ENCODE measurements around the gene SEZ6L2.
"Not testable (repeated sequence)": the region's sequence is repeated elsewhere in the genome, so short reads cannot be mapped to it uniquely, and the experiment has no call there.

Gene SEZ6L2

DNA sequence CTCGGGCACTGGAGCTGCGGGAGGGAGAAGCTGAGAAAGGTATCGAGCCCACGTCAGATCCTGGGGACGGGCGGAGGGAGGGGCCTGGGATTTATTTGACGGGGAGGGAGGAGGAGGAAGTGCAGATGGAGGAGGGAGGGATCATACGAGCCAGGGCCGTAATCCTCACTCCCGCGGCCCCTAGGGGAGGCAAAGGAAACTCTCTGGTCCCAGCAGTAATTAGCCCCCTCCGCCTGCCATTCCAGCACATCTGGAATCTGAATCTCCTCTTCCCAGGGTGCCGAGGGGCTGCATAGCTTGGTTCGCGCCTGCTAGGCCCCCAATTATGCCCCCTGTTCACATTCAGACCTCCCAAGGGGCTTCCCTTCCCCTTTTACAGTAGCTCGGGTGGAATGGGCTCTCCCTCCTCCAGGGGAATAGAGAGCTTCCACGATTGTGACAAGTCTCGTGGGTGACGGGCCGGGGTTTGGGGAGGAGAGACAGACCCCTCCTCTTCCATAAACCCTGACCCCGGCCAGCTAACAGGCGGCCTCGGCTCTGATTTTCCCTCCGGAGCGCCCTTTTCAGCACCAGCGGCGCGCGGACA, at the start of gene SEZ6L2:
Gene SEZ6L2 (minus strand): TSS at position 35 of the 586 bp plus-strand sequence. CDS start 531 bp downstream, outside the sequence.
- peak; percentile 98 for DNase-seq (ENCODE audit: low spot score)

DNA sequence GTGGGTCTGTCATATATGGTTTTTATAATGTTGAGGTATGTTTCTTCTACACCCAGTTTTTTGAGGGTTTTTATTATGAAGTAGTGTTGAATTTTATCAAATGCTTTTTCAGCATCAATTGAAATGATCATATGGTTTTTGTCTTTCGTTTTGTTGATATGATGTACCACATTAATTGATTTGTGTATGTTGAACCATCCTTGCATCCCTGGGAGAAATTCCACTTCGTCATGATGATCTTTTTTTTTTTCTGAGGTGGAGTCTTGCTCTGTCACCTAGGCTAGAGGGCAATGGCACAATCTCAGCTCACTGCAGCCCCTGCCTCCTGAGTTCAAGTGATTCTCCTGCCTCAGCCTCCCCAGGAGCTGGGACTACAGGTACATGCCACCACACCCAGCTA, 48.5 kb upstream of the SEZ6L2 start:
- no peak for DNase-seq (ENCODE audit: low spot score)

DNA sequence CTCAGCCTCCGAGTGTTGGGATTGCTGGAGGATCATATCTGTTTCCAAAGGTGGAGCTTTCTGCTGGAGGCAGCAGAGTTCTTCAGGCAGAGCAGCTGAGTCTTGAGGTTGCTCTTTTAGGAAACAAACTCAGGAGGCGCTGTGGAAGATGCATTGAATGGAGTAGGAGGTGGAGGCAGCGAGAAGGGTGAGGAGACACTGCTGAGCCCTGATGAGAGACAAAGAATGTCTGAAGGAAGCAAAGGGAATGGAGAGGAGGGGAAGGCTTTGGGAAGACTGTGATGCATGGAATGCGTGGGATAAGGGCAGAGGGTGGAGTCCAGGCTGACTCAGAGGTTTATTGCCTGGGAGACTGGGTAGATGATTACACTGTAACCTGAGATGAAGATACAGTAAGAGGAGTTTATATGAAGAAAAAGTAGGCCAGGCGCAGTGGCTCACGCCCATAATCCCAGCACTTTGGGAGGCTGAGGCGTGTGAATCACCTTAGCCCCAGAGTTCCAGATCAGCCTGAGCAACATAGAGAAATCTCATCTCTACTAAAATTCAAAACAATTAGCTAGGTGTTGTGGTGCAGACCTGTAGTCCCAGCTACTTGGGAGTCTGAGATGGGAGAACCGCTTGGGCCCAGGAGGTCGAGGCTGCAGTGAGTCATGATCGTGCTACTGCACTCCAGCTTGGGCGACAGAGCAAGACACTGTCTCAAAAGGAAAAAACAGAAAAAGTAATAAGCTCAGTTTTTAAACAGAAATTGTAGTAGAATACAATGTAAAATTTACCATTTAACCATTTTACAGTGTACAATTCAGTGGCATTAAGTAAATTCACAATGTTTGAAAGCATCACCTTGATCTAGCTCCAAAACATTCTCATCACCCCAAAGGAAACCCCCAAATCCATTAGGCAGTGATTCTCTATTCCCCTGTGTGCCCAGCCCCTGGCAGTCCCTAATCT, 44.8 kb upstream of the SEZ6L2 start:
- peak; percentile 70 for DNase-seq (ENCODE audit: low spot score)

DNA sequence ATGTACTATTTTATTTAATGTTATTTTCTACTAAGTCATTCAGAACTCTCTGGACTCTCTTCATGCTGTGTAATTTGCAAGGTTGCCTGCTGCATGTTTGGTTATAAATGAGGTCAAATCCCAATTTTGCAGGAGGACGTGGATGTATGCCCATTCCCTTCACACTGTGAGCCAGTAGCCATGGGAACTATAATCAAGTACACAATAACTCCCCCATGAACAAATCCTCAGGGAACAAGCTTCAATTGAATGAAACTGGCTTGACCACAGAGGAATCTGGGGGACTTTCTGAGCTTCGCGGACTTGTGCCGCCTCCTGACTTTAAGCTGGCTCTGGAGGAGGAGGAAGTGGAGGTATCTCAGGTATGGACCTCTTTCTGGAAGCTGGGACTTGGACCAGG, 41.3 kb upstream of the SEZ6L2 start:
- peak; percentile 20 for DNase-seq (ENCODE audit: low spot score)

DNA sequence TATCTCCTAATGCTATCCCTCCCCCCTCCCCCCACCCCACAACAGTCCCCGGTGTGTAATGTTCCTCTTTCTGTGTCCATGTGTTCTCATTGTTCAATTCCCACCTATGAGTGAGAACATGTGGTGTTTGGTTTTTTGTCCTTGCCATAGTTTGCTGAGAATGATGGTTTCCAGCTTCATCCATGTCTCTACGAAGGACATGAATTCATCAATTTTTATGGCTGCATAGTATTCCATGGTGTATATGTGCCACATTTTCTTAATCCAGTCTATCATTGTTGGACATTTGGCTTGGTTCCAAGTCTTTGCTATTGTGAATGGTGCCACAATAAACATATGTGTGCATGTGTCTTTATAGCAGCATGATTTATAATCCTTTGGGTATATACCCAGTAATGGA, 32.4 kb upstream of the SEZ6L2 start:
- DNase-seq (ENCODE audit: low spot score) = not testable (repeated sequence)

DNA sequence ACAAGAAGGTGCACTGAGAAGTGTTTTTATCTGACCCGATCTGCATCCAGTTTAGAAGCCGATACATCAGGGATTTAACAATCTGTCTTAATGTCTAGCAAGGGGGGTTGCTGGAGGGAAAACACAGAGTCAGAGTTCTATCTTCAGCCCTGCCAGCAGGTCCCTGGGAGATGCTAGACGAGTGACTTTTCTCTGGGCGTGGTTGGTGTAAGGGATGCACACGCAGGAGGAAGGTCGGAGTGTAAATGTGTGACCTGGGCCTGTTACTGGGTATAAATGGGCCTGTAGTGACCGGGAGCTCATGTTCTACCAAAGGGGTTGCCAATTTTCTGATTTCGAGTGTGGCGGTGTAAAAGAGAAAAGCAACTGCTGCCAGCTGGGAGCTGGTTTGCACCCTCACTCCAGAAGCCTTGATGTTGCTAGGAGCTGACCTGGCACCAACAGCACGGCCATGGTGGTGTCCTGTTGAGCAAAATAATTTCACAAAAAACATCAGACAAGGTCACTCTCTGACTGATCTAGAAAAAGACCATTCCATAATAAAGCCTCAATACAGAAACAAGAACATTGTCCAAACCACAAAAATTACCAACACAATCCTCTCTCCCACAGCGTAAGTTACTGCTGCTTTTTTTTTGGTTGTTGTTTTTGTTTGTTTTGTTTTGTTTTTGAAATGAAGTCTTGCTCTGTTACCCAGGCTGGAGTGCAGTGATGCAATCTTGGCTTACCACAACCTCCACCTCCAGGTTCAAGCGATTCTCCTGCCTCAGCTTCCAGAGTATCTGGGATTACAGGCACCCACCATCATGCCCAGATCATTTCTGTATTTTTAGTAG, 27.9 kb upstream of the SEZ6L2 start:
- peak; percentile 51 for DNase-seq (ENCODE audit: low spot score)

DNA sequence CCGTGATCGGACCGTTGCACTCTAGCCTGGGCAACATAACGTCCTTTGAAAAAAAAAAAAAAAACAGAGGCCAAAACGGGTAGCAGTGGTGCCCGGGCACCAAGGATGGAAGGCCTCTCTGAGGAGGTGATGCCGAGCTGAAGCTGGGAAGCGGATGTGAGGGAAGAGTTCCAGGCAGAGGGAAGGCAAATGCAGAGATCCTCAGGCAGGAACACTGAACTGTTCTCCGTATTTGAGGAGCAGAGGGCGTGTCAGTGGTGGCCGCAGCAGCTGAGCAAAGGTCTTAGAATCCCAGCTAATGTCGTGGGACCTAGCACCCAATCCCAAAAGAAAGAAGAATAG, 27.3 kb upstream of the SEZ6L2 start:
- no peak for DNase-seq (ENCODE audit: low spot score)

DNA sequence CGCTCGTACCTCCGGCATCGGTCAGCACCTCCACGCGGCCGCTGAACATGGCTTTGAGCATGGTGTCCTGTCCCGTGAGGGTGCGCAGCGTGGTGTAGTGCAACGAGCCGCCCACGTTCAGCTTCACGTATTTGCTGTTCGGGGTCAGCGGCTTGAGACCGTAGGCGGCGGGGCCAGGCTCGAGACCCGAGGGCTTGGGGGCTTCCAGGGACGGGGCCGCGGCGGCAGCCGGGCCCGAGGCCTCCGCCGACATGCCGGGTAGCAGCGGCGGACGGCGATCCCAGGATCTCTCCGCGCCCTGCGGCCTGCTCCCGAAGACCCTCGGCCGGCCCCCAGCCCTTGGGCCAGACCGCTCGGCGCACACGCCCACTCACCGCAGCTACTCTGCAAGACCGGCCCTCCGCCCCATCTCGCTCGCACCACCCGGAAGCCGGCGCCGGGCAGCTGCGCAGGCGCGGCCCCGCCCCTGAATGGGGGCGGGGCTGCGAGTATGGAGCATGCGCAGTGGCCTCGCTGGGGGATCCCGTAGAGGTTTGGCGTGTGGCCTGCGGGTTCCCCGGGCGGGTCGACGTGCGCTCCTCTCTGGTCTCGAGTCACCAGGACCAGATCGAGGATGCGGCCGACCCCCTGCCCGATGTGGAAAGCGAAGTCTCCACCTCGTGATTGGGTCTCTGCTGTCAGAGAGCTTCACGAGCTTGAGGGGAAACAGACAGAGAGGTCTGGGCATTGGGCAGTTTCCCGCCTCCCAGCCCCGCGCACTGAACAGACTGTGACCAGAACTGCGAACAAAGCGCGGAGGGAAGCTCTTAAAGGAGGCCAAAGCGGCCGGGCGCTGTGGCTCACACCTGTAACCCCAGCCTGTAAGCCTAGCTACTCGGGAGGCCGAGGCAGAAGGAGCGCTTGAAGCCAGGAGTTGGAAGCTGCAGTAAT, 26.7 kb upstream of the SEZ6L2 start, which contains the start of gene KCTD13:
Gene KCTD13 (minus strand): TSS at position 446 of the 930 bp plus-strand sequence. CDS start 193 bp downstream, at position 253.
- peak; percentile 82 for DNase-seq (ENCODE audit: low spot score)

DNA sequence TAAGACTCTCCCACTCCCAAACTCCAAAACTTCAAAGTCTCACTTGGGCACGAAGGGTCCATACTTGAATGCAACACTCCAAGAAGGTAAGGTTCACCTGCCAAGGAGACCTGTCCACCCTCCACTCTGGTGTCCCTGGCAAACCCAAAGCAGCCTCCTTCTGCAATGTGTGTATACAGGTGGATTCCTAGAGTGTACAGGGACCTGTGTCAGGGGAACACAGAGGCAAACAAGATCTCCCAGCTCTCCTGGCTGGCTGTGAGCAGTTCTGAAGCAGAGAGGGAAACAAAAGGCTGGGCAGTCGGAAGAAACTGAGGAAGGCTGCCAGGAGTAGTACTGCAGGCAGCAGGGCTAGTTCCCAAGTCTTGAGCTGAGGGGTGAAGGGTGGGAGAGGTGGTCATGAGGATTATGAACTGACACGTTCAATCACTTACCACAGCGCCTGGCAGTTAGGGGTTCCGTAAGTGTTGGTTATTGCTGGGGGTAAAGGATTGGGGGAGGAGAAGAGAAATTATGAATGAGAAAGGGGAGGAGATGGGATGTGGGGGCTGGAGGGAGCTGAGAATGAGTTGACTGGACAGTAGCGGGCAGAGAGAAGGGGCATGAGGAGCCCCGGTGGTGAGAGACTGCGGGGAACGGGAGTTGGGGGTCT, 25.9 kb upstream of the SEZ6L2 start:
- DNase-seq (ENCODE audit: low spot score) = no peak

DNA sequence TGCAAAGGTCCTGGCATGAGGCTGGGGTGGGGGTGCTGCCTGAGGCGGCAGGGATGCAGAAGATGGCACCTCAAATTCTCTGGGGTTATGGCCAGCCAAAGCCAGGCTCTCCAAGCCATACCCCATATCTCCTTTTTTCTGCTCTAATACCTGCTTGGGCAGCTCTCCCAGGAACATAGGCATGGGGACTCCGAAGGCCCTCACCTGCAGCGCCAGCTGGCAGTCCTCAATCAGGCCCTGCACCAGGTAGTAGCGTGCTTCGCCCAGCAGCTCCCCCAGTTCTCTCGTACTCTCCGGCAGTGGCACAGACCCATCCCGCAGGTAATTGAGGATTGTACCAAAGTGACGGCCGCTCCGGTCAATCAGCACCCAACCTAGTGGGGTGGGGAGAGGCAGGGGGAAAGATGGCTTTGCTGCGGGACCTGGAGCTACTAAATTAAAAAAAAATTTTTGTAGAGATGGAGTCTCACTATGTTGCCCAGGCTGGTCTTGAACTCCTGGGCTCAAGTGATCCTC, 23.7 kb upstream of the SEZ6L2 start:
- no peak for DNase-seq (ENCODE audit: low spot score)

DNA sequence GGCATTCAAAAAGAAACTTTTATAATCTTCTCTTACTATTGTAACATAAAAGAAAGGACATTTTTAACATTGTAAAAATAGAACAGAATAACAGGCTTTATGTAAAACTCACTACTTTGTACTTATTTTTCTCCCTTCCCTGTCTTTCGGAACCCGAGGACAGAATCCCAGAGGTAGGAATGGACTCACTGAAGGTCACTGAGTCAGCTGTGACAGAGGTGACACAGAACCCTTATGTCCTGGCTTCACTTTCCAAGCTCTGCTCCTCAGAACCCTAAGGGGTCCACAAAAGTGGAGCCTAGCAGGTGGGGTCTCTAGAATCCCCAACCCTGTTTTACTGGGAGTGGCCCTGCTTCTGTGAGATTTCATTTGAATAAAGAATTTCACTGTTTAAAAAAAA, 23.0 kb upstream of the SEZ6L2 start:
- DNase-seq (ENCODE audit: low spot score) = no peak

DNA sequence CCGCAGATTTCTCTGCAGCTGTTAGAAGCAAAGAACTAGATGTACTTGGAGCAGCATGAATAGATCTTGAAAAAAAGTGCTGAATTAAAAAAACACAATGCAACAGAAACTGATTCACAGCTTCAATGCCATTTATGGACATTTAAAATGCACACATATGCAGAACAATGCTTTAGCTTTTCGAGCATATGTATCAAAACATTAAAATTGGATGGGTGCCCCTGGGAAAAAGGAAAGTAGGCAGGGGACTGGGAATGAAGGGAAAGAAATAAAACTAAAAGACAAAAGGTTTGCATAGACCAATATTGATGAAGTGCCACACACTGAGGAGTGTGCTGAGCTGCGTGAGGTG, 21.7 kb upstream of the SEZ6L2 start:
- DNase-seq (ENCODE audit: low spot score) = no peak

DNA sequence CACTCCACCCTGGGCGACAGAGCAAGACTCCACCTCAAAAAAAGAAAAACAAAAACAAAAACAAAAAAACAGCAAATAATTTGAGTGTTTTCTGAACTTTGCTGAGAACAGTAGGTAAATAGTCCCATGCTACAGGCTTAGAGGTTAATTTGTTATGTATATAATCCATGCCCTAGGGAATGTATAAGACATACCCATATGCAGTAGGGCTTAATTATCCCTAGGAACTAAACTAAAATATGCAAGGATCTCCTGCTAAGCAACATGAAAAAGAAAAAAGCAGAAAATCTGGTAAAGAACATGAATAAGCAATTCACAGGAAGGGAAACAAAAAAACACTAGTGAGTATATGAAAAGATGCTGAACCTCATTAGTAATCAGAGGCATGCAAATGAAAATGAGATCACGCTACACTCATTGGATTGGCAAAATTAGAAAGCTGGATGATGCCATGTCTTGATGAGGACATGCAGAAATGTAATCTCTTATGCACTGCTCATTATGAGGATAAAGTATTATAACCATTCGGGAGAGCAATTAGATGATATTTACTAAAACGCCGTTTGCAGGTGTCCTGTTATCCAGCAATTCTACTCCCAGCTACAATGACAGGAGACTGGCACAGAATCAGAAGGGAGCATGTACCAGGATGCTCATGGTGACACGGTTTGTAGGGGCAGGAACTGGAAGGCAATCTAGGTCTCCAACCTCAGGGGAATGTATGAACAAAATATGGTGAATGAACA, 21.1 kb upstream of the SEZ6L2 start:
- DNase-seq (ENCODE audit: low spot score) = no peak

DNA sequence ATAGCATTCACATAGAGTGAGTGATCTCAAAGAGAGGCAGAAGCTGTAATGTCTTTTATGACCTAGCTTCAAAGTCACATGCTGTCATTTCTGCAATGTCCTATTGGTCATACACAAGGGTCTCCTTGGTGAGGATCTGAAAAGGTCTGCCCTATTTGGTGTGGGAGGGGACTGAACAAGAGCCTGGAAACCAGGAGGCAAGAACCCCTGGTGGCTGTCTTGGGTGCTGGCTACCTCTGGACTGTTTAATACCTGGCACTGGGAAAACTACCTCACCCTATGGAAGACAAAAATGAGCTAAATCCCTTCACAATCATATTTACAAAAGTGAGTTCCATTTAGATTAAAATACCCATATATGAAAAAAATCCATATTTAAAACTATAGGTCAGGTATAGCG, 17.6 kb upstream of the SEZ6L2 start:
- no peak for DNase-seq (ENCODE audit: low spot score)

DNA sequence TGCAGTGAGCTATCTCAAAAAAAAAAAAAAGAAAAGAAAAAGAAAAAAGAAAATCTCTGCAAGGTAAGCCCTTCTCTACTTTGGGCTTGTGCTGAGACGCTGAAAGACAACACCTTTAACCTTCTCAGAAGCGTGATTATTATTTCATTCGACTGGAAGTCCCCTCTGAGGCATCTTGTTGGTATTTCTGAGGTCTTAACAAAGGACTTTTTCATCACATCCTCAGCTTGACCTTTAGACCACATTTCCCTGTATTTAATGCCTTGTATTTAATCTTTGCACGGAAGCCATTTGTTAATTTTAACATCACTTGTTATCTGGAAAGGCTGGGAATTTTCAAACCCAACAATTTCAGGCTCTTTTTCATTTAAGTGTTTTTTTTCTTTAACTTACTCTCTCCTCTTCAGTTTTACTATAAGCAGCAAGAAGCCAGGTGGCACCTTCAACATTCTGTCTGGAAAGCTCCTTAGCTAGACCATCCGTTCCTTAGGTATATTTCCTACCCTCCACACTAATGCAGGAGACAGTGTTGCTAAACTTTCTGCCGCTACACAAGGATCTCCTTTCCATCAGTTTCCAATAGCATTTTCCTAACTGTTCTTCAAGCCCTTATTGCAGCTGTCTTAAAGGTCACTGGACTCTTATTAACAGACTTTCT, 16.4 kb upstream of the SEZ6L2 start:
- DNase-seq (ENCODE audit: low spot score) = no peak

DNA sequence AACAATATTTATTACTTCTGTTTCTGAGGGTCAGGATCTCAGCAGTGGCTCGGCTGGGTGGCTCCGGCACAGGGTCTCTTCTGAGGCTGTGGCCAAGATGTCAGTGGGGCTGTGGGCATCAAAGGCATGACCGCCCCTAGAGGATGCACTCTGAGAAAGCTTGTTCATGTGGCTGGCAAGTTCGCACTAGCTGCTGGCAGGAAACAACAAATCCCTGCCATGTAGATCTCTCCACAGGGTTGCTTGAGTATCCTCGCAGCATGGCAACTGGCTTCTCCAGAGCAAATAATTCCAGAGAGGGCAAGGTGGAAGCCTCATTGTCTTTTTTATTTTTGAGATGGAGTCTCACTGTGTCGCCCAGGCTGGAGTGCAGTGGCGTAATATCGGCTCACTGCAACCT, 14.2 kb upstream of the SEZ6L2 start:
- DNase-seq (ENCODE audit: low spot score) = peak; percentile 52

DNA sequence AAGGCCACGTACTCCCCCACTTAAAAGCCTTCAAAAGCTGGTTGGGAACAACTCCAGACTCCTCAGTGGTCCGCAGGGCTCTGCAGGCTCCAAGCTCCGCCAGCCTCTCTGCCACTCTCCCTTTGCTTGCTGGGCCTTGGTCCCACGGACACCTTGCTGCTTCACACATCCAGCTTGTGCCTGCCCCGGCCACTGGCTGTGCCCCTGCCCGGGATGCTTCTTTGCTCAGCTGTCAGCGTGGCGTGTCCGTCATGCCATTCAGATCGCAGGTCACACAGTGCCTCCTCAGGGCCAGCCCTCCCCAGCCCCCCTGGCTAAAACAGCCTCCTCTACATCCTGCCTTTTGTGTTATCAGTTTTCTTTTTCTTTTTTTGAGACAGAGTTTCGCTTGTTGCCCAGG, 12.7 kb upstream of the SEZ6L2 start:
- no peak for DNase-seq (ENCODE audit: low spot score)

DNA sequence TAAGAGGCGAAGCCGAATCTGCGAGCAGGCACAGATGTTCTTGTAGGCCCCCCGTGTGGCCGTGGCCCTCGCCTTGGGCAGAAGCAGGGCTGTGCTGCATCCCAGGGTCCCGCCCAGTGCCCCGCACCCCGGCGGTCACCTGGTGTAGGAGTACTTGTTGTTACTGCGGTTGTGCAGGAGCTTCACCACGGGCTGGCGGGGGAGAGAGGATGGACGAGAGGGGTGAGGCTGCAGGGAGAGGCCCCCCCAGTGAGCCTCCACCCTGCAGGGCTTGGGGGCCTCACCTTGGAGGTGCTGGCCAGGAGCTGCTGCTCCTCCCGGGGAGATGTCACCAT, 12.3 kb upstream of the SEZ6L2 start:
- DNase-seq (ENCODE audit: low spot score) = no peak

DNA sequence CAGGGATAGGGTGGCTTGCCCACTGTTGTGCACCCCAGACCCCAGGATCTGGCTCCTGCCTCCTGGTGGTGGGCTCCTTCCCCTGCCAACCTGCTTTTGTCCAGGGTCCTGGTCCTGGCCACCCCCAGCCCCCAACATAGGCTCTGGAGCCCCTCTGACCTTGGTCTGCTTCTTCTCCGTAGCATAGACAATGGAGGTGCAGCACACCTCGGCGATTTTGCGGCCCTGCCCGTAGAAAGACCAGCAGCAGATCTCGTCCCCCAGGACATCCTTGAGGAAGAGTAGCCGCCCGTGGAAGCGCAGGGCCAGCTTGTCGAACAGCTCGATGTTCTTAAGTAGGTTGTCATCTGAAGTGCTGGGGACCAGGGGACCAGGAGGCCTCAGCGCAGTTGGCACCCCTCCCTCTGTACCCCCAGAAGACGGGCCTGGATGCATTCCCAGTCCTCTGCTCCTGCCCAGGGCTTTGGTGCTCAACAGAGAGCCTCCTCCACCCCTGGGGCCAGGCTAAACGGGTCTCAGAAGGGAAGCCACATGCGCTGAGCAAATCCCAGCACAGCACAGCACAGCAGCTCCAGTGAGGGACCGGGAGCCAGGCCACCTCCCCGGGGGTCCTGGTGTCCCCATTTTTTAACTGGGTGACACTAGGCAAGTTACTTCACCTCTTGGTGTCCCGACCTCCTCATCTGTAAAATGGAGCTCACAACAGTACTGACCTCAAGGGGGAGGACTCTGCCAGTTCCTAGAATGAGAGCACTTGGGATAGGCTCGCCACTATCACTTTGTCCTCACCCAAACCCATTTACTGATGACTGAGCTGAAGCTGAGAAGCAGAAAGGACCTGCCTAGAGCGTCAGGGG, 11.7 kb upstream of the SEZ6L2 start:
- DNase-seq (ENCODE audit: low spot score) = no peak
